ENCODE data around the gene EFCAB9.
"Not testable (repeated sequence)": the region's sequence is repeated elsewhere in the genome, so short reads cannot be mapped to it uniquely, and the experiment has no call there.

The EFCAB9 gene

GRCh38 chr5:172148381-172148780 lies 45.6 kb upstream of the EFCAB9 start:
- no peak for TF ChIP-seq CTCF (IDR thresholded peaks at IDR 0.05; ENCODE audit: low read depth, low read length)
- no peak overlapping the region for H3K4me3 ChIP-seq (replicated peaks in 1 of 2; ENCODE audit: low read depth in 2 of 2, low read length in 2 of 2)
- DNase-seq (ENCODE audit: low read depth in 2 of 2) = no peak

DNA sequence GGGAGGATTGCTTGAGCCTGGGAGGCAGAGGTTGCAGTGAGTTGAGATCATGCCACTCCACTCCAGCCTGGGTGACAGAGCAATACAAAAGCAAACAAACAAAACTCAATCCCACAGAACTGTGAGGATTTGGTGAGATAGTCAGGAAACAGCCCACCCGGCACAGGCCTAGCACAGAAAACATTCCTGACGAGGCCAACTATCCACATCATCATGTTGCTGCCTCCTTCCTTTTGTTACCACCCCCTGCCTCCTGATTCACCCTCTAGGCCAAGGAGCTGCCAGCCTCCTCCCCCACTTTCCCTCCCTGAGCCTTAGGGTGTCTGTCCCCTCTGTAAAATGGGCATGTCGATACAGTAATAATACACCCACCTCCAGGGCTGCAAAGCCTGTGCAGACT lies 44.9 kb upstream of the EFCAB9 start:
- H3K4me3 ChIP-seq (replicated peaks in 1 of 2; ENCODE audit: low read depth in 2 of 2, low read length in 2 of 2) = no peak overlapping the region
- DNase-seq (ENCODE audit: low read depth in 2 of 2) = peak; percentile 61 to 84
- TF ChIP-seq CTCF (IDR thresholded peaks at IDR 0.05; ENCODE audit: low read depth, low read length) = no peak

- H3K4me3 ChIP-seq (replicated peaks in 1 of 2; ENCODE audit: low read depth in 2 of 2, low read length in 2 of 2); DNase-seq (ENCODE audit: low read depth in 2 of 2): not testable (repeated sequence)
Observed at GRCh38 chr5:172149481-172149880, 44.5 kb upstream of the EFCAB9 start.

DNA sequence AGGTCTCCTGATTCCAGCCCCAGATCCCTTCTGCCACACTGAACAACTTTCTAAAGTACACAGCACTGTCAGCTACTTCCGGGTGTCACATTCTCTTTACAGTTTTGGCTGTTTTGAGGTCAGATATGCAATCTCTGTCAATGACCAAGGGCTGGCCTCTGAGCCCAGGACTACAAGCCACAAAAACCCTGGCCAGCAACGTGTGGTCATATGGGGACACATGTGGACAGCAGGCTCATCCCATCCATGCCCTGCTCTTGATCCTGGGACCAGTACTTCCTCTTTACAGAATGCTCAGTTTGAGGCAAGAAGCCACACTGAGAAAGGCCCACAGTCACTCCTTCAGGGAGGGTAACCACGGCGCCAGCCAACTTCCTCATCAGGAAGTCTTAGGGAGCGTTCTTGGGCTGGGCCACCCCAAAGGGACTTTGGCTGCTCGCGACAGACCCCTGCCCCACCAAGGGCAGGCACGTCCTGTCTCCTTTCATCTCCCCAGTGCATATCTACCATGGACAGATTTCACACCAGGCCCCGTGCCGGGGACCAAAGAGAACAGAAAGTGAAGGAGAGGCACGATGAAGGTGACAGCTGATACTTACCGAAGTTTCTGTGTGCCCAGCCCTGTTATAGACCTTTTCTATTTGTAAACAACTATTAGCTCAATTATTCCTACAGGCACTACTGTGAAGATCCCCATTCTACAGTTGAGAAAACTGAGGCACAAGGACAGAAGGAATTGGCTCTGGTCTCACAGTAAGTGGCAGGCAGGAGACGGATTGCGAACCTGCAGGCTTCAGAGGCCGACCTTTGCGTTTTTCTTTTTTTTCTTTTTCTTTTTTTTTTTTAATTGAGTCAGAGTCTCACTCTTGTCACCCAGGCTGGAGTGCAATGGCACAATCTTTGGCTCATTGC lies 43.2 kb upstream of the EFCAB9 start:
- H3K4me3 ChIP-seq (replicated peaks in 1 of 2; ENCODE audit: low read depth in 2 of 2, low read length in 2 of 2) = no peak overlapping the region
- no peak for TF ChIP-seq CTCF (IDR thresholded peaks at IDR 0.05; ENCODE audit: low read depth, low read length)
- peak in 1 of 2 donors; percentile 23 for DNase-seq (ENCODE audit: low read depth in 2 of 2)

- TF ChIP-seq CTCF (IDR thresholded peaks at IDR 0.05; ENCODE audit: low read depth, low read length) = no peak
- no peak for DNase-seq (ENCODE audit: low read depth in 2 of 2)
- H3K4me3 ChIP-seq (replicated peaks in 1 of 2; ENCODE audit: low read depth in 2 of 2, low read length in 2 of 2) = no peak overlapping the region
Observed at GRCh38 chr5:172151661-172152210, 42.2 kb upstream of the EFCAB9 start.

DNA sequence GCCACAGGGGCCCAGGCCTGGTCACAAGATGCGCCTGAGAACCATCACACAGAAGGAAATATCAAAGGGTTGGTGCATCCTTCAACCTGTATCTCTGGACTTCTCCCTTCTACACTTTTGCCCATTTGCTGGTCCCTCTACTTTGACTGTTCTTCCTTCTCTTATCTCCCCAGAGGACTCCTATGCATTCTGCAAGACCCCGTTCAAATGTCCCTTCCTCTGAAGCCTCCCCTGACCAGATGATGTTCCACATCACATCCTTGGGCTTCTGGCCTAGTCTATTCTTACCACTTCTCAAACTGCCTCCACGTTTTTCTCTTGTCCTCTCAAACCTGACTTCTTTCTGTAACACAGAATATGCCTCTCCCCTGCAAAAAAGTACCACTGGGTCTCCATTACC lies 40.3 kb upstream of the EFCAB9 start:
- TF ChIP-seq CTCF (IDR thresholded peaks at IDR 0.05; ENCODE audit: low read depth, low read length) = no peak
- no peak for DNase-seq (ENCODE audit: low read depth in 2 of 2)
- H3K4me3 ChIP-seq (replicated peaks in 1 of 2; ENCODE audit: low read depth in 2 of 2, low read length in 2 of 2) = no peak overlapping the region

GRCh38 chr5:172155101-172155500 lies 38.9 kb upstream of the EFCAB9 start:
- H3K4me3 ChIP-seq (replicated peaks in 1 of 2; ENCODE audit: low read depth in 2 of 2, low read length in 2 of 2); DNase-seq (ENCODE audit: low read depth in 2 of 2): not testable (repeated sequence)

Measured in cardiac fibroblast (primary cell).